MG63 (cell line): Measurements from ENCODE around the gene TTC7B. TPM values are rescaled to one million over a fixed set of nuclear protein-coding genes. Genes with fewer than 3 reads are reported as not detected.
"Not testable (repeated sequence)": the region's sequence is repeated elsewhere in the genome, so short reads cannot be mapped to it uniquely, and the experiment has no call there.

ENCODE experiments used
- DNase-seq: peaks from one replicate; pipeline ENCODE4 v3.0.0-alpha.2; 2020
- H3K27me3 ChIP-seq: fragments of 250-450 bp; sonication (Bioruptor Pico); 2 replicates; pipeline ENCODE4 v1.5.1; 2020; ENCODE audit warnings: mild to moderate bottlenecking, moderate library complexity
- H3K36me3 ChIP-seq: fragments of 250-450 bp; sonication (Bioruptor Pico); 2 replicates; pipeline ENCODE4 v1.5.1; 2020; ENCODE audit warnings: mild to moderate bottlenecking, moderate library complexity
- H3K4me3 ChIP-seq: fragments of 250-450 bp; sonication (Bioruptor Pico); 2 replicates; pipeline ENCODE4 v1.5.1; 2020; ENCODE audit warnings: mild to moderate bottlenecking, moderate library complexity
- H3K9me3 ChIP-seq: fragments of 250-450 bp; sonication (Bioruptor Pico); 2 replicates; pipeline ENCODE4 v1.5.1; 2020; ENCODE audit warnings: mild to moderate bottlenecking, moderate library complexity
- total RNA-seq: library from RNA; depleted of rRNA; stranded (reverse); fragments of >200 nt; shearing (Covaris generic); gene quantifications from 2 replicates; pipeline ENCODE4 v1.2.3, GENCODE V29; 2014; ENCODE audit warnings: low replicate concordance

The TTC7B gene
- total RNA-seq, 1 experiment from 2014 or later, result 30.0 TPM

DNA sequence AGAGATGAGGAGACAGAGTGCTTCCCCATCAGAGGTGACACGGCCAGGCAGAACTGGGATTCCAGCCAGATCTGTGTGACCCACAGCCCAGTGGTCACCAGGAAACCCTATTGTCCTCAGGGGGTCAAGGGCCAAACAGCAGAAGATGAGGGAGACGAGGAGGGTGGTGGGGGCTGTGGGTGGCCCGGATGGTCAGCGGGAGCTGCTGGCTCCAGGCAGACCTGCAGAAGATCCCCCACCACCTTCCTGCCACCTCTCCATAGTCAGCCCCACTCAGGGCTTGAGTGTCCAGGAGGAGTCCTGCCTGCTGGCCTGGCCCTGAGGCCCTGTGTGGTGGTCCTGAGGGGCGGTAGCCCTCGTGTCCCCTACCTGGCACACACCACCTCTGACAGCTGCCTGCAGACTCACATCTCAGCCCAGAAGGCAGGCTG lies 282.6 kb downstream of the TTC7B start:
- DNase-seq, result no peak
- Histone ChIP-seq H3K4me3 (no peak overlapping the region), H3K36me3 (no peaks in the 10 kb centered on the region), H3K27me3 (no peaks in the 10 kb centered on the region), H3K9me3 (no peaks in the 10 kb centered on the region)

GRCh38 chr14:90532826-90533525 lies 283.3 kb downstream of the TTC7B start:
- no peaks in the 10 kb centered on the region for H3K36me3 ChIP-seq
- no peaks in the 10 kb centered on the region for H3K9me3 ChIP-seq
- H3K27me3 ChIP-seq, result no peaks in the 10 kb centered on the region
- H3K4me3 ChIP-seq, result no peak overlapping the region
- DNase-seq, result no peak

DNA sequence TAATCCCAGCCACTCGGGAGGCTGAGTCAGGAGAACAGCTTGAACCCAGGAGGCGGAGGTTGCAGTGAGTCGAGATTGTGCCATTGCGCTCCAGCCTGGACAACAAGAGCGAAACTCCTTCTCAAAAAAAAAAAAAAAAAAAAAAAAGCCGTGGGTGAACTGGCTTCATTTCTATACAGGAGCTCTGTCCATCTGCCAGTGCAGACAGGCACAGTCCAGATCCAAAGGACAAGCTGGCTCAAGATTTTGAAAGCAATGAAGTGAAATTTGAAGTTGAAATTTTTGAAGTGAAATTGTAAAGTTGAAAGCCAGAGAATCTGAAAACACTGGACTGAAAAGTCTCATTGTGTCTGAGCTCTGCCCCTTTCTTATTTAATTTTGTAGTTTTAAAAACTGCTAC lies 284.7 kb downstream of the TTC7B start:
- no peaks in the 10 kb centered on the region for H3K9me3 ChIP-seq
- no peaks in the 10 kb centered on the region for H3K27me3 ChIP-seq
- DNase-seq, result no peak
- H3K4me3 ChIP-seq, result no peak overlapping the region
- H3K36me3 ChIP-seq, result no peaks in the 10 kb centered on the region

DNA sequence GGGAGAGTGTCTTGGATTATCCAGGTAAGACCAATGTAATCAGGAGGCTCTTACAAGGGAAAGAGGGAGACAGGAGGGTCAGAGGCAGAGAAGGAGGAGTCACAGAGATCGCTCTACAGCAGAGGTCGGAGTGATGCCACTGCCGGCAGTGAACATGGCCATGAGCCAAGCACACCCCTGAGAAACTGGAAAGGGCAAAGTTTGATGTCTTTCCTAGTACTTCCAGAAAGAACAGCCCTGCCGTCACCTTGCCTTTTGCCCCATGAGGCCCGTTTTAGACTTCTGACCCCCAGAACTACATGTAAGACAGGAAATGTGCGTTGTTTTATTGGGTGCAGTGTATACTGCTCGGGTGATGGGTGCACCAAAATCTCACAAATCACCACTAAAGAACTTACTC lies 285.7 kb downstream of the TTC7B start:
- H3K36me3 ChIP-seq, result no peaks in the 10 kb centered on the region
- no peak overlapping the region for H3K4me3 ChIP-seq
- H3K9me3 ChIP-seq, result no peaks in the 10 kb centered on the region
- no peak for DNase-seq
- no peaks in the 10 kb centered on the region for H3K27me3 ChIP-seq

DNA sequence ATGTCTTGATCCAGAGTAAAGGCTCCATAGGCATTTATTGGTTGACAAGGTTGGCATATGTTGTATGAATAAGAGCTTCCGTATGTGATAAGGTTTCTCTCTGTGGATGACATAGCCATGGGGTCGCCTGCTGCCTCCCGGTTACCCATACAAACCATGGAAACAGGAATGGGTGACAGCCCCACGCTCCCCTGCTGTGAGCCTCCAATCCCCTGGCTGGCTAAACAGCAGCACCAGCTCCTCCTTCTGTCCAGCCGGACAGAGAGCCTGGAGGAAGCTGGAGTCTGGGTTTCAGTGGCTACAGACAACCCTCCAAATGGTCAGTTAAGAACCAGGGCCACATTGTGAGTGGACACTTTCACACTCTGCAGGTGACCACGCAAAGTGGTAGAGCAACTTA lies 288.3 kb downstream of the TTC7B start:
- no peaks in the 10 kb centered on the region for H3K9me3 ChIP-seq
- DNase-seq, result no peak
- H3K27me3 ChIP-seq, result no peaks in the 10 kb centered on the region
- no peak overlapping the region for H3K4me3 ChIP-seq
- no peaks in the 10 kb centered on the region for H3K36me3 ChIP-seq

- H3K9me3 ChIP-seq, H3K4me3 ChIP-seq, H3K36me3 ChIP-seq, DNase-seq, H3K27me3 ChIP-seq: not testable (repeated sequence)
Observed at GRCh38 chr14:90526536-90526935, 289.7 kb downstream of the TTC7B start.

DNA sequence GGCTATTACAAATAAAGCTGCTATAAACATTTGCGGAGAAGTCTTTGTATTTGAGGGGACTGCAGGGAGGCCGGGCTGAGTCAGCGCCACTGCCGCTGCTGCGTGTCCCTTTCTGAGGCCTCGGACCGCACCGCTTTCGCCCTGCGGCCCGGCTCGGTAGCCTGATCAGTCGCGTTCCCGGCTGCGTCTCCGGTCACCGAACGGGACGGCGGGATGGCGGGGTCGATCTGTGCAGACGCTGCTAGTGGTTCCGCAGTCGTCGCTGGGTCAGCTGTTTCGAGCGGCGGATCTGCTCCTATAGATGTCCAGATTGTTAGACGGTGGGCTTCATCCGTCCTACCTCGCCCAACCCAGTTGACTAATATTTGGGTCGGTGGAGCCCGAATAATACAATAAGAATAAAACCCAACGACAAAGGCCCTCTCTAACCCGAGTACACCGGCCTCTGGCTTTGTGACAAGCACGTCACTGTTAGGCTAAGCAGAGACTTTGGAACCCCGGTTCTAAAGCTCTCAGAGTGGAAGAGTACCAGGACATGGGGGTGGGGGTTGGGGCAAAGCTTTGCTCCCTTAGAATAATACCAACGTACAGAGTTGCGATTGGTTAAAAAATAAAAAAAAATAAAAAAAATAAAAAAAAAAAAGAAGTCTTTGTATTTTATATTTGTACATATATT lies 290.7 kb downstream of the TTC7B start:
- not testable (repeated sequence) for DNase-seq, H3K27me3 ChIP-seq, H3K9me3 ChIP-seq, H3K36me3 ChIP-seq, H3K4me3 ChIP-seq

DNA sequence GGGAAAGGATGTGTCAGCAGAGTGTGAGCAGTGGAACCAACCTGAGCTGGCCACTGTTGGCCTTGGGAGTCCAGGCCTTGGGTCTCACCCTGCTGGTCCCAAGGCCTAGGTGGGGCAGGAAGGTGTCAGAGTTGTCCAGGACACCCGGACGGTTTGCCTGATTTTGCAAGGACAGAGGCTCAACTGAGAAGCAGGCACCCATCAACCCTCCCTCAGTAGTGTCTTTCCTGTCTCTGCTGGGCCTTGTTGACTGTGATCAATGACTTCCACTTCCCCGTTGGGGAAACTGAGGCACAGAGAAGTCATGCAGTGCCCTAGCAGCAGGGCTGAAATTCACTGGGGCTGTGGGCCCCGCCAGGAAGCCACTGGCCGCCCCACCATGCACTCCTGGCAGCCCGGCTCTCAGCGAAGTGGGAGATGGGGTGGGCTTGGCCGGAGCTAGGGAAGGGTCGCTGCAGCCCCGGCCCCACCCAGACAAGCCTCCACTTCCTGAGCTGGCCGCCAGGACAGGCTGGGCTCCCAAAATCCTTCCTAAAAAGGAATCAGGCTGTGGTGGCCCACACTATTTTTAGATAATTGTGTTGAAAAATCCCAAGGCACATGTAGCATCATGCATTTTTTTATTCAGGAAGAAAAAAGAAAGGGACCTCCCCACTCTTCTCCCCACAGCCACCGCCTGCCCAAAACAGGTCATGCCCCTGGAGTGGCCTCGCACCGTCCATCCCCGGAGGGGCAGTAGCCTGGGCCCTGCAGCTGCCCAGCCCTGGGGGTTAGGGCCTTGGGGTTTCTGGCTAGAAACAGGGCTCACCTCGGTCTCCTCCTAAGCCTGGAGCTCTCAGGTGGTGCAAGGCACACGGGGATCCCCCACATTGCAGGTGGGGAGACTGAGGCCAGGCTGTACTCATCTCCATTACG lies 292.0 kb downstream of the TTC7B start:
- no peak for DNase-seq

GRCh38 chr14:90523544-90523943 lies 292.7 kb downstream of the TTC7B start:
- no peak overlapping the region for H3K4me3 ChIP-seq
- no peaks in the 10 kb centered on the region for H3K9me3 ChIP-seq
- no peaks in the 10 kb centered on the region for H3K36me3 ChIP-seq
- H3K27me3 ChIP-seq, result no peaks in the 10 kb centered on the region
- no peak for DNase-seq

More for the DNA sequence above, 292.0 kb downstream of the TTC7B start:
- Histone ChIP-seq H3K4me3 (no peak overlapping the region), H3K36me3 (no peaks in the 10 kb centered on the region), H3K27me3 (no peaks in the 10 kb centered on the region), H3K9me3 (no peaks in the 10 kb centered on the region)

- Histone ChIP-seq H3K4me3 (no peak overlapping the region), H3K27me3 (no peaks in the 10 kb centered on the region), H3K9me3 (no peaks in the 10 kb centered on the region), H3K36me3 (no peaks in the 10 kb centered on the region)
- DNase-seq, result no peak
Observed at GRCh38 chr14:90522571-90523191, 293.5 kb downstream of the TTC7B start.

- DNase-seq, result no peak
- Histone ChIP-seq H3K36me3 (no peaks in the 10 kb centered on the region), H3K27me3 (no peaks in the 10 kb centered on the region), H3K9me3 (no peaks in the 10 kb centered on the region), H3K4me3 (no peak overlapping the region)
Observed at GRCh38 chr14:90521930-90522483, 294.2 kb downstream of the TTC7B start.

DNA sequence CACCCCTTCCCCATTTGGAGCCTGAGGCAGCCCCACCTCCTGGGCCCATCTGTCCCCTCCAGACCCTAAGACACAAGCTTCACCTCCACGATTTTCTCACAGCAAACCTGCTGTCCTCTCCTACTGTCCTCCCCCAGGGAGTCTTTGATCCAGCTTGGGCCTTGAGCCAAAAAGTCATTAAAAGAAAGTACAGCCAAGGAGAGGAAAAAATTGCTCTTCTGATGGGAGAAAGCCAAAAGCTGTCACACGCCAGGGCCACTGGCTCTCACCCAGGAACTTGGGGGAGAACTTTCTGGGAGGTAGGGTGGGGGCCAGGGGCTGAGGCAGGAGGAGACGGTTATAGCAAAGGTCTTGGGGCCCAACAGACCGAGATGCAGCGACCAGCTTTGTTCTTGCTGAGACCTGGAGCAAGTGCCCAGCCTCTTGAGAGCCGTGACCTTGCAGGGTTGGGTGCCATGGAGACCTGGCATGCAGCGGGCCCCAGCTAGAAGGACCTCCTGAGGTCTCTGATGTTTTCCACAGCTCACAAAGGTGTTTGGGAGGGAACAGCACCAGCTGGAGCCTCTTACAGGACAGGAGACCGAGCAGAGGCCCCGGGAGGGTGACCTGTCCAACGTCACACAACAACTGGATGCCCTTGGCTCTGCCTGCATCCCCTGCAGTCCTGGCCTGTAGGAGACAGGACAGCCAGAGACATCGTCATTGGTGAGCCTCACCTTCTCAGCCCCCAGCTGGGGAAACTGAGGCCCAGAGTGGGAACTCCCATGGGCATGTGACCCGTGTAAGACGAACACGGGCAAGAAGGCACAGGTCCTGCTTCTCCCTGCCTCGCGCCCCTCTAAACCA lies 294.9 kb downstream of the TTC7B start:
- DNase-seq, result no peak
- Histone ChIP-seq H3K4me3 (no peak overlapping the region), H3K27me3 (no peaks in the 10 kb centered on the region), H3K36me3 (no peaks in the 10 kb centered on the region), H3K9me3 (no peaks in the 10 kb centered on the region)

DNA sequence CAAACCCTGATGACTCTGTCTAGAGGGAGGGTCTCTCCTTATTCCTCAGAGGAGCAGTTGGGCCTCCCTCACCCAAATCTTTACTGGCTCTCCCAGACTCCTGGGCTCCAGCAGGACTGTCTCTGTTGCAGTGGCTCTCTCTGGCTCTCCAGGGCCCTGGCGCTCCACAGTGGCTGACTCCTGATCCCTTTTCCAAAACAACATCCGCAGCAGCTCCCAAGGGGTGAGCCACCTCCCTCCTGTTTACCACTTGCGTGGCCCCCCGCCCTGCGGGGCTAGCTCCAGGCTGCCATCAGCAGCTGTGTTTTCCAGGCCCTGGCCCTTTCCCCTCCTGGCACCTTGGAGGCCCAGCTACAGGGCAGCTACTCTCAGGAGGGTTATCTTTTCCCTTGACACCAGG lies 295.9 kb downstream of the TTC7B start:
- no peak for DNase-seq

DNA sequence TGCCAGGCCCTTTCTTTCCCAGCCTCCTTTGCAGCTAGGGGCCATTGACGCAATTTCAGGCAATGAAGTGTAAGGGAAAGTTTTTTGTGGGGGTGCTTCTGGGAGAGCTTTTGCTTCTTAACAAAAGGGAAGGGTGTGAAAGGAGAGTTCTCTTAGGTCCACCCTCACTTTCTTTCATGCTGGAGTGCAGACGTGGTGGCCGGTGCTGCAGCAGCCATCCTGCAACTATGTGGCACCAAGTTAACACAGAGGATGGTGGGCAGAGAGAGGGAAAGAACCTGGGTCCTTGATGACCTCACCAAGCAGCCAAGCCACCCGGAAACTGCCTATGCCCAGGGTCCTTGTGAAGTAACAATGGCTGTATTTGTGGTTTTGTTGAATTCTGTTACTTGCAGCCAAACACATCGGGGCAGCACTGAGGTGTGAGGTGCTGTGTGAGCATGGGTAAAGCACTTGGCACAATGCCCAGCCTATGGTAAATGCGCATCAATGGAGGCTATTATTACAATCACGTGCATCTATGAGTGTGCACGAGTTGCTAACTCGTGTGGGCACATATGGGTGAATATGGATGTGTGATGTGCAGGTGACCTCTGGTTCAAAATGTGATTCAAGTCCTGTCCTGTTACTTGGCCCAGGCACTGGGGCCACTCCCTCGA lies 296.8 kb downstream of the TTC7B start:
- no peaks in the 10 kb centered on the region for H3K27me3 ChIP-seq

More for the DNA sequence above, 295.9 kb downstream of the TTC7B start:
- Histone ChIP-seq H3K36me3 (no peaks in the 10 kb centered on the region), H3K4me3 (no peak overlapping the region), H3K9me3 (no peaks in the 10 kb centered on the region), H3K27me3 (no peaks in the 10 kb centered on the region)

GRCh38 chr14:90518941-90519256 lies 297.3 kb downstream of the TTC7B start:
- Histone ChIP-seq H3K27me3 (no peaks in the 10 kb centered on the region), H3K9me3 (no peaks in the 10 kb centered on the region), H3K36me3 (no peaks in the 10 kb centered on the region), H3K4me3 (no peak overlapping the region)
- no peak for DNase-seq

More for the DNA sequence above, 296.8 kb downstream of the TTC7B start:
- Histone ChIP-seq H3K36me3 (no peaks in the 10 kb centered on the region), H3K4me3 (no peak overlapping the region), H3K9me3 (no peaks in the 10 kb centered on the region)
- DNase-seq, result no peak
